H9 (cell line): ENCODE data around the gene NCOA1. TPM values are rescaled to one million over a fixed set of nuclear protein-coding genes. Genes with fewer than 3 reads are reported as not detected.
"Not testable (repeated sequence)": the region's sequence is repeated elsewhere in the genome, so short reads cannot be mapped to it uniquely, and the experiment has no call there.

Experiments
- DNase-seq: peaks from one replicate; pipeline ENCODE4 v3.0.0-alpha.2; 2017
- H2AFZ ChIP-seq: one replicate; pipeline ENCODE4 v1.6.1; 2013; ENCODE audit warnings: mild to moderate bottlenecking, low read length, control low read depth, moderate library complexity
- H2AK5ac ChIP-seq: 2 replicates; pipeline ENCODE4 v1.6.1; 2013; ENCODE audit warnings: low read length, control low read depth, mixed read lengths; ENCODE audit not compliant: insufficient read length
- H2BK120ac ChIP-seq: one replicate; pipeline ENCODE4 v1.6.1; 2013; ENCODE audit warnings: low read depth, mild to moderate bottlenecking, low read length, control low read depth, inconsistent platforms; ENCODE audit not compliant: poor library complexity, severe bottlenecking
- H2BK12ac ChIP-seq: 2 replicates; pipeline ENCODE4 v1.6.1; 2013; ENCODE audit warnings: low read length, control low read depth, mixed read lengths, low read depth; ENCODE audit not compliant: insufficient read length
- H2BK15ac ChIP-seq: 2 replicates; pipeline ENCODE4 v1.6.1; 2013; ENCODE audit warnings: low read depth, low read length, control low read depth
- H2BK20ac ChIP-seq: one replicate; pipeline ENCODE4 v1.6.1; 2013; ENCODE audit warnings: low read depth, mild to moderate bottlenecking, low read length, control low read depth, inconsistent platforms; ENCODE audit not compliant: poor library complexity, severe bottlenecking
- H2BK5ac ChIP-seq: 2 replicates; pipeline ENCODE4 v1.6.1; 2013; ENCODE audit warnings: low read length, control low read depth, mixed read lengths; ENCODE audit not compliant: insufficient read length
- H3K14ac ChIP-seq: 2 replicates; pipeline ENCODE4 v1.6.1; 2013; ENCODE audit warnings: low read length, control low read depth; ENCODE audit not compliant: insufficient read depth
- H3K18ac ChIP-seq: 2 replicates; pipeline ENCODE4 v1.6.1; 2013; ENCODE audit warnings: low read depth, mild to moderate bottlenecking, mixed read lengths, low read length, control low read depth; ENCODE audit not compliant: insufficient read length
- H3K23ac ChIP-seq: 2 replicates; pipeline ENCODE4 v1.6.1; 2013; ENCODE audit warnings: low read length, control low read depth, mixed read lengths, low read depth; ENCODE audit not compliant: insufficient read length
- H3K23me2 ChIP-seq: 2 replicates; pipeline ENCODE4 v1.6.1; 2013; ENCODE audit warnings: low read depth, mild to moderate bottlenecking, mixed read lengths, low read length, control low read depth; ENCODE audit not compliant: insufficient read length, poor library complexity, severe bottlenecking
- H3K27ac ChIP-seq: 2 replicates; pipeline ENCODE4 v1.5.1; 2013; ENCODE audit warnings: low read length, control low read depth, mixed read lengths, low read depth; ENCODE audit not compliant: insufficient read length
- H3K27me3 ChIP-seq: 2 replicates; pipeline ENCODE4 v1.6.1; 2013; ENCODE audit warnings: low read length, control low read depth, inconsistent platforms; ENCODE audit not compliant: insufficient read depth
- H3K4ac ChIP-seq: 2 replicates; pipeline ENCODE4 v1.6.1; 2013; ENCODE audit warnings: low read depth, mild to moderate bottlenecking, control low read depth, inconsistent platforms, low read length, moderate library complexity
- H3K4me1 ChIP-seq: 2 replicates; pipeline ENCODE4 v1.6.1; 2013; ENCODE audit warnings: low read length, control low read depth, inconsistent platforms; ENCODE audit not compliant: insufficient read depth
- H3K4me2 ChIP-seq: 2 replicates; pipeline ENCODE4 v1.6.1; 2013; ENCODE audit warnings: low read length, control low read depth, mixed read lengths; ENCODE audit not compliant: insufficient read length, insufficient read depth
- H3K56ac ChIP-seq: 2 replicates; pipeline ENCODE4 v1.6.1; 2013; ENCODE audit warnings: low read depth, mild to moderate bottlenecking, mixed read lengths, low read length, control low read depth; ENCODE audit not compliant: insufficient read length
- H3K79me1 ChIP-seq: 2 replicates; pipeline ENCODE4 v1.6.1; 2013; ENCODE audit warnings: low read depth, mild to moderate bottlenecking, moderate library complexity, low read length, control low read depth, inconsistent platforms; ENCODE audit not compliant: insufficient read depth, poor library complexity, severe bottlenecking
- H3K79me2 ChIP-seq: 2 replicates; pipeline ENCODE4 v1.6.1; 2013; ENCODE audit warnings: low read length, control low read depth, inconsistent platforms; ENCODE audit not compliant: insufficient read depth
- H3K9ac ChIP-seq: 2 replicates; pipeline ENCODE4 v1.6.1; 2013; ENCODE audit warnings: low read length, control low read depth, mixed read lengths; ENCODE audit not compliant: insufficient read length; ENCODE audit errors: extremely low read depth
- H3K9me3 ChIP-seq: one replicate; pipeline ENCODE4 v1.6.1; 2013; ENCODE audit warnings: low read depth, low read length, inconsistent platforms; ENCODE audit not compliant: control insufficient read depth
- H3T11ph ChIP-seq: one replicate; pipeline ENCODE4 v1.6.1; 2013; ENCODE audit warnings: mild to moderate bottlenecking, low read length, control low read depth, inconsistent platforms
- H4K20me1 ChIP-seq: one replicate; pipeline ENCODE4 v1.6.1; 2013; ENCODE audit not compliant: control insufficient read depth, insufficient read length, insufficient read depth
- H4K5ac ChIP-seq: 2 replicates; pipeline ENCODE4 v1.6.1; 2013; ENCODE audit warnings: low read depth, mild to moderate bottlenecking, mixed read lengths, low read length, control low read depth; ENCODE audit not compliant: insufficient read length
- H4K8ac ChIP-seq: replicated peaks from 2 replicates; pipeline ENCODE4 v1.6.1; 2013; ENCODE audit warnings: low read length, control low read depth, mixed read lengths, low read depth; ENCODE audit not compliant: insufficient read length
- H4K91ac ChIP-seq: 2 replicates; pipeline ENCODE4 v1.6.1; 2013; ENCODE audit warnings: low read depth, mild to moderate bottlenecking, moderate library complexity, mixed read lengths, low read length, control low read depth; ENCODE audit not compliant: insufficient read length
- H3K27ac Mint-ChIP-seq, 3 experiments: 2 replicates in 2 of 3; 3 replicates in 1 of 3; pipeline ENCODE4 v1.8.0; 2020 to 2021; ENCODE audit warnings: mixed read lengths in 3 of 3, mild to moderate bottlenecking in 1 of 3, moderate library complexity in 1 of 3
- H3K27me3 Mint-ChIP-seq: 2 replicates; pipeline ENCODE4 v1.8.0; 2021; ENCODE audit warnings: low read depth, mild to moderate bottlenecking, moderate library complexity, mixed read lengths
- H3K36me3 Mint-ChIP-seq, 3 experiments: 2 replicates in 2 of 3; 3 replicates in 1 of 3; pipeline ENCODE4 v1.8.0; 2020 to 2021; ENCODE audit warnings: low read depth in 3 of 3, mixed read lengths in 3 of 3; ENCODE audit not compliant: insufficient read depth in 1 of 3
- H3K4me1 Mint-ChIP-seq, 2 experiments: 2 replicates each; pipeline ENCODE4 v1.8.0; 2020; ENCODE audit warnings: mixed read lengths in 2 of 2
- H3K4me3 Mint-ChIP-seq, 2 experiments: 2 replicates in 1 of 2; 3 replicates in 1 of 2; pipeline ENCODE4 v1.8.0; 2020 to 2021; ENCODE audit warnings: mild to moderate bottlenecking in 2 of 2, mixed read lengths in 2 of 2, moderate library complexity in 1 of 2
- H3K9me3 Mint-ChIP-seq, 2 experiments: 2 replicates in 1 of 2; 3 replicates in 1 of 2; pipeline ENCODE4 v1.8.0; 2020; ENCODE audit warnings: mild to moderate bottlenecking in 2 of 2, mixed read lengths in 2 of 2, moderate library complexity in 1 of 2
- WGBS: extraction: QIAGEN DNeasy Blood & Tissue Kit; methylation state at CpG from one replicate; pipeline ENCODE4 v1.1.7; 2013; ENCODE audit warnings: missing lambda C conversion rate, low lambda C conversion rate, mixed read lengths; ENCODE audit not compliant: insufficient read length; ENCODE audit errors: extremely low coverage; 5-methylcytosine and 5-hydroxymethylcytosine counted together
- total RNA-seq: library from RNA; stranded (reverse); gene quantifications from 2 replicates; pipeline ENCODE4 v1.2.1, GENCODE V29; 2021
- TF ChIP-seq, protein P1 (sequence below): fragments of 200-600 bp; sonication (generic); conservative IDR thresholded peaks from 3 replicates; pipeline ENCODE4 v1.8.0; 2021; ENCODE audit warnings: antibody characterized with exemption, mild to moderate bottlenecking

The NCOA1 gene
- total RNA-seq, 1 experiment from 2014 or later, result 14.8 TPM

DNA sequence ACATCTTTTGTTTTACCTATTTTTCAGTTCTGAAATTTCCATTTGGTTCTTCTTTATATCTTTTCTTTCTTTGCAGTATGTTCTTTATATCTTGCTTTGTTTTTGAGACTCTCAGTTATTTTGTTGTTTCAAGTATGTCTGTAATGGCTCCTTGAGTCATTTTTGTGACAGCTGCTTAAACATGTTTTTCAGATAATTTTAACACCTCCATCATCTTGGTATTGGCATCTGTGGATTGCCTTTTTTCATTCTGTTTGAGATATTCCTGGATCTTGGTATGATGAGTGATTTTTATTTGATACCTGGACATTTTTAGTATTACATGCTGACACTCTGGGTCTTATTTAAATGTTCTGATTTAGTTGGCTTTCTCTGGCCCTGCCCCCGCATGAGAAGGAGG, 89.5 kb downstream of the NCOA1 start:
- no peaks in the 10 kb centered on the region for H3K27me3 ChIP-seq
- no peak overlapping the region for H2BK15ac ChIP-seq
- no peaks in the 10 kb centered on the region for H3K9me3 ChIP-seq
- no peak overlapping the region for H4K5ac ChIP-seq
- WGBS, result no CpG with 5 or more reads among the region's 1 CpG
- H3K18ac ChIP-seq, result no peak overlapping the region
- no peak overlapping the region for H2BK20ac ChIP-seq
- H3K4me2 ChIP-seq, result no peak overlapping the region
- H3K27ac ChIP-seq, result no peak overlapping the region
- TF ChIP-seq, protein P1, sequence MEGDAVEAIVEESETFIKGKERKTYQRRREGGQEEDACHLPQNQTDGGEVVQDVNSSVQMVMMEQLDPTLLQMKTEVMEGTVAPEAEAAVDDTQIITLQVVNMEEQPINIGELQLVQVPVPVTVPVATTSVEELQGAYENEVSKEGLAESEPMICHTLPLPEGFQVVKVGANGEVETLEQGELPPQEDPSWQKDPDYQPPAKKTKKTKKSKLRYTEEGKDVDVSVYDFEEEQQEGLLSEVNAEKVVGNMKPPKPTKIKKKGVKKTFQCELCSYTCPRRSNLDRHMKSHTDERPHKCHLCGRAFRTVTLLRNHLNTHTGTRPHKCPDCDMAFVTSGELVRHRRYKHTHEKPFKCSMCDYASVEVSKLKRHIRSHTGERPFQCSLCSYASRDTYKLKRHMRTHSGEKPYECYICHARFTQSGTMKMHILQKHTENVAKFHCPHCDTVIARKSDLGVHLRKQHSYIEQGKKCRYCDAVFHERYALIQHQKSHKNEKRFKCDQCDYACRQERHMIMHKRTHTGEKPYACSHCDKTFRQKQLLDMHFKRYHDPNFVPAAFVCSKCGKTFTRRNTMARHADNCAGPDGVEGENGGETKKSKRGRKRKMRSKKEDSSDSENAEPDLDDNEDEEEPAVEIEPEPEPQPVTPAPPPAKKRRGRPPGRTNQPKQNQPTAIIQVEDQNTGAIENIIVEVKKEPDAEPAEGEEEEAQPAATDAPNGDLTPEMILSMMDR, result no peak
- no peak overlapping the region for H2BK5ac ChIP-seq
- H3K14ac ChIP-seq, result no peak overlapping the region
- Mint-ChIP-seq H3K36me3 (no peaks in the 10 kb centered on the region; a peak in 1 of 7 replicates), H3K4me1 (peaks cover 33 to 34% of the 10 kb centered on the region in 2 experiments), H3K4me3 (no peak overlapping the region), H3K27ac (peak overlapping the region in 2 of 3 experiments; percentile 45 to 56; a peak in 3 of 7 replicates), H3K9me3 (no peaks in the 10 kb centered on the region), H3K27me3 (no peaks in the 10 kb centered on the region)
- H2BK120ac ChIP-seq, result no peak overlapping the region
- no peak overlapping the region for H4K91ac ChIP-seq
- no peak for DNase-seq
- no peaks in the 10 kb centered on the region for H3K79me1 ChIP-seq
- H3K56ac ChIP-seq, result no peak overlapping the region
- no peaks in the 10 kb centered on the region; the same call in 1 of the 2 replicates for H3K4me1 ChIP-seq
- no peak overlapping the region for H2AK5ac ChIP-seq
- H3K4ac ChIP-seq, result no peak overlapping the region
- no peak overlapping the region for H4K8ac ChIP-seq
- H2AFZ ChIP-seq, result no peak overlapping the region
- no peak overlapping the region for H3K23ac ChIP-seq
- no peak overlapping the region for H3K9ac ChIP-seq
- no peak overlapping the region for H3T11ph ChIP-seq
- H4K20me1 ChIP-seq, result no peaks in the 10 kb centered on the region
- no peak overlapping the region for H2BK12ac ChIP-seq
- H3K79me2 ChIP-seq, result no peaks in the 10 kb centered on the region
- no peaks in the 10 kb centered on the region for H3K23me2 ChIP-seq

DNA sequence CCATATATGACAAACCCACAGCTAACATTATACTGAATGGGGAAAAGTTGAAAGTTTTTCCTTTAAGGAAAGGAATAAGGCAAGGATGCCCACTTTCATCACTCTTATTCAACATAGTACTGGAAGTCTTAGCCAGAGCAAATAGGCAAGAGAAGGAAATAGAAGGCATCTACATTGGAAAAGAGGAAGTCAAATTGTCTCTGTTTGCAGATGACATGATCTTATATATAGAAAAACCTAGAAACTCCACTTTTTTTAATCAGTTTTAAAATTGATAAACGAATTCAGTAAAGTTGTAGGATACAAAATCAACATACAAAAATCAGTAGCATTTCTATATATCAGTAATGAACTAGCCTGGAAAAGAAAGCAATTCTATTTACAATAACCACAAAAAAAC, 90.9 kb downstream of the NCOA1 start:
- H2AK5ac ChIP-seq, H4K20me1 ChIP-seq, H4K5ac ChIP-seq, H2AFZ ChIP-seq, H3K4me2 ChIP-seq, H3K23ac ChIP-seq, H4K8ac ChIP-seq, H3K9ac ChIP-seq, H3K56ac ChIP-seq, H2BK5ac ChIP-seq, H3K27ac Mint-ChIP-seq, H3K23me2 ChIP-seq, H3K14ac ChIP-seq, H3K4ac ChIP-seq, H3K27me3 Mint-ChIP-seq, H3K79me2 ChIP-seq, H2BK15ac ChIP-seq, H2BK20ac ChIP-seq, H3K18ac ChIP-seq, H3K27me3 ChIP-seq, H3K9me3 ChIP-seq, H3K4me3 Mint-ChIP-seq, DNase-seq, H3K36me3 Mint-ChIP-seq, H3K27ac ChIP-seq, H4K91ac ChIP-seq, H3K4me1 ChIP-seq, H2BK12ac ChIP-seq, H3K79me1 ChIP-seq, H3K9me3 Mint-ChIP-seq, H3T11ph ChIP-seq, H2BK120ac ChIP-seq: not testable (repeated sequence)
- peaks cover 33 to 34% of the 10 kb centered on the region in 2 experiments for H3K4me1 Mint-ChIP-seq
- no CpG with 5 or more reads among the region's 1 CpG for WGBS
